ENCODE data around the gene PODXL2.
A peak's percentile ranks its signal among the peaks of the same experiment; 100 is the strongest.

Gene PODXL2

DNA sequence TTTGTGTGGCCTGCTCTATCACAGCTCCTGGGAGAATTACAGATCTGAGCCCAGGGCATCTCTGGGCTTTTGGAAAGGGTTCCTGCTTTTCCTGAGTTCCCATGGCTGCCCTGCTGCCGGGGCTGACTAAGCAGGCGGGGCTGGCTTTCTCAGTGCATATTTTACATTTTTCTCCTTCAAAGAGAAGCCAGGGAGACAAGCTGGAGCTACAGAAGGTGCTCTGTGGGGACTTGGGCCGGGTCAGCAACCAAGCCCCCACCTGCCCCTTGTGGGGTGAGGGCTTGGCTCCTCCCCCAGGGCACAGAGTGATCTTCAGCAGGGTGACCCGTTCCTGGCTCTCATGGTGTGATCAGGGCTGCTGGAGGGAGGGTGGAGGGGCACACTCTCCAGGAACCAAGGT lies 61.1 kb downstream of the PODXL2 start:
- Histone ChIP-seq H3K4me3 (ENCODE audit: severe bottlenecking) (no peak overlapping the region), H3K36me3 (ENCODE audit: low read depth) (no peaks in the 10 kb centered on the region), H3K27ac (ENCODE audit: poor library complexity, severe bottlenecking) (peak overlapping the region; percentile 91), H3K9me3 (ENCODE audit: severe bottlenecking) (no peaks in the 10 kb centered on the region), H3K4me1 (ENCODE audit: insufficient read depth, poor library complexity, severe bottlenecking) (peaks cover 15% of the 10 kb centered on the region), H3K27me3 (ENCODE audit: insufficient read depth, poor library complexity, severe bottlenecking) (no peaks in the 10 kb centered on the region)
- TF ChIP-seq, protein P1, sequence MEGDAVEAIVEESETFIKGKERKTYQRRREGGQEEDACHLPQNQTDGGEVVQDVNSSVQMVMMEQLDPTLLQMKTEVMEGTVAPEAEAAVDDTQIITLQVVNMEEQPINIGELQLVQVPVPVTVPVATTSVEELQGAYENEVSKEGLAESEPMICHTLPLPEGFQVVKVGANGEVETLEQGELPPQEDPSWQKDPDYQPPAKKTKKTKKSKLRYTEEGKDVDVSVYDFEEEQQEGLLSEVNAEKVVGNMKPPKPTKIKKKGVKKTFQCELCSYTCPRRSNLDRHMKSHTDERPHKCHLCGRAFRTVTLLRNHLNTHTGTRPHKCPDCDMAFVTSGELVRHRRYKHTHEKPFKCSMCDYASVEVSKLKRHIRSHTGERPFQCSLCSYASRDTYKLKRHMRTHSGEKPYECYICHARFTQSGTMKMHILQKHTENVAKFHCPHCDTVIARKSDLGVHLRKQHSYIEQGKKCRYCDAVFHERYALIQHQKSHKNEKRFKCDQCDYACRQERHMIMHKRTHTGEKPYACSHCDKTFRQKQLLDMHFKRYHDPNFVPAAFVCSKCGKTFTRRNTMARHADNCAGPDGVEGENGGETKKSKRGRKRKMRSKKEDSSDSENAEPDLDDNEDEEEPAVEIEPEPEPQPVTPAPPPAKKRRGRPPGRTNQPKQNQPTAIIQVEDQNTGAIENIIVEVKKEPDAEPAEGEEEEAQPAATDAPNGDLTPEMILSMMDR (IDR thresholded peaks at IDR 0.05; ENCODE audit: poor library complexity, severe bottlenecking) = no peak
- DNase-seq (ENCODE audit: low spot score) (peak; percentile 39), ATAC-seq (ENCODE audit: low read depth) (peak; percentile 73)

DNA sequence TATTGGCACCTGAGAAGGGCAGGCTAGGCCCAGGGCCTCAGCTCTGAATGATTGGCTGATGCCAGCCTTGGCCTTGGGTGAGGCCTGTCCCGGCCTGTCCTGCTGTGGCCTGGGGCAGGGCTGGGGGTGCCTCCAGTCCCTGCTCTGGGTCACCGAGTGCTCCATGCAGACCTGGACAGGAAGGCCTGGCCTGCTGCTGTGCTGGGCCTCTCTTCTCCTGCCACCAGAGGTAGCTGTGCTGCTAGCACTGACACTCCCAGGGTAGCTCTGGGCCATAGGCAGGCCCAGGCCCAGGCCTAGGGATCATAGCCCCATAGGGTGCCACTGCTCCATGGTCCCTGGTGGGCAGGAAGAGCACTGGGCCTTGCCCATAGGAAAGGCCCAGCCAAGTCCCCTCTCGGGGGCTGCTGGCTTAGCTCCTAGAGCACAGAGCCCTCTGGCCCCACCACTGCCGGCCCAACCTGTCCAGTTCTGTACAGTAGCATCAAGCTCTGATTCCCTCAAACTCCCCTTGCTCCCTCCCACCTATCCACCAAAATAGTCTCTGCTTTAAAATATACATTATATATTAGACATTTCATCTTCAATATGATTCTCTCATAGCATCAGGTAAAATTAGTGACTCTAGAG lies 62.0 kb downstream of the PODXL2 start:
- Histone ChIP-seq H3K9me3 (ENCODE audit: severe bottlenecking) (no peaks in the 10 kb centered on the region), H3K36me3 (ENCODE audit: low read depth) (no peaks in the 10 kb centered on the region), H3K27ac (ENCODE audit: poor library complexity, severe bottlenecking) (peak overlapping the region; percentile 91), H3K4me3 (ENCODE audit: severe bottlenecking) (no peak overlapping the region), H3K27me3 (ENCODE audit: insufficient read depth, poor library complexity, severe bottlenecking) (no peaks in the 10 kb centered on the region), H3K4me1 (ENCODE audit: insufficient read depth, poor library complexity, severe bottlenecking) (peaks cover 15% of the 10 kb centered on the region)
- TF ChIP-seq, protein P1 (IDR thresholded peaks at IDR 0.05; ENCODE audit: poor library complexity, severe bottlenecking) = peak; percentile 85
- ATAC-seq (ENCODE audit: low read depth) (peak; percentile 86), DNase-seq (ENCODE audit: low spot score) (peak; percentile 70)

DNA sequence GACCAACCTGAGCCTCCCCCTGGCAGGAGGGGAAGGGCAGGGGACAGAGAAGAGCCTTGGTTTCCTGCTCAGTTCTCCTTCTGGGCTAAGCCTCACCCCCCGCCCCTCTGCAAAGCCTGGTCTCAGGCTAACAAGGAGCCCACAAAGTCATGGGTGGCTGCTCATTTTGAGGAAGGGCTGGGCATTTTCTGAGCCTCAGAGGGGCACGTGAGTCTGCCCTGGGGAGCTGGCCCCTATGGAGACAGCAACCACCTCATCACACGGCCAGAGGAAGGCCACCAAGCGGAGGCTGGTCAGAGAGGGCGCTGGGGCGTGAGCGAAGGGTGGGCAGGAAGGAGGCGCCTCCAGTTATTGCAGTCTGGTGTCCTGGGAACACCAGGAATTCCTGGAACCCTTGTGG lies 62.5 kb downstream of the PODXL2 start:
- peak overlapping the region; percentile 91 for H3K27ac ChIP-seq (ENCODE audit: poor library complexity, severe bottlenecking)

DNA sequence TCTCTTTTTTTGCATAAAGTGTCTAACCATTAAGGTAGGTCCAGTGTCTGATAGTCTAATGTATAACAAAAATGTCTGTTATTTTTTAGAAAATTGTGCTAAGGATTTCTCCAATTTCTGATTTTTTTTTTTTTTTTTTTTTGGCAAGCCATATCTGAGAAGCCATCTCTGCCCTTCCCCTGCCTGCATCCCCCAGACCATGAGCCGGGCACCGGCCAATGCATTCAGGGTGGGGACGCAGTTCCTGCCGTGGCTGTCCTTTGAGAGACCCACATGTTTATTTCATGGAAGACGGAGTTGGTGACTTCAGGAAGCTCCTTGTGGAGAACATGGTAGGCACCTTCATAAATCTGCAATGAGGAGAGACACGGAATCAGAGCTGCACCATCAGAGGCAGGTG lies 63.0 kb downstream of the PODXL2 start:
- peaks cover 19% of the 10 kb centered on the region for H3K4me1 ChIP-seq (ENCODE audit: insufficient read depth, poor library complexity, severe bottlenecking)
- no peak for DNase-seq (ENCODE audit: low spot score)
- TF ChIP-seq, protein P1 (IDR thresholded peaks at IDR 0.05; ENCODE audit: poor library complexity, severe bottlenecking) = no peak

More for the DNA sequence above, 62.5 kb downstream of the PODXL2 start:
- no peaks in the 10 kb centered on the region for H3K27me3 ChIP-seq (ENCODE audit: insufficient read depth, poor library complexity, severe bottlenecking)
- ATAC-seq (ENCODE audit: low read depth) (no peak), DNase-seq (ENCODE audit: low spot score) (no peak)
- no peaks in the 10 kb centered on the region for H3K36me3 ChIP-seq (ENCODE audit: low read depth)
- TF ChIP-seq, protein P1 (IDR thresholded peaks at IDR 0.05; ENCODE audit: poor library complexity, severe bottlenecking) = no peak
- peaks cover 15% of the 10 kb centered on the region for H3K4me1 ChIP-seq (ENCODE audit: insufficient read depth, poor library complexity, severe bottlenecking)
- no peak overlapping the region for H3K4me3 ChIP-seq (ENCODE audit: severe bottlenecking)
- no peaks in the 10 kb centered on the region for H3K9me3 ChIP-seq (ENCODE audit: severe bottlenecking)

More for the DNA sequence above, 63.0 kb downstream of the PODXL2 start:
- ATAC-seq (ENCODE audit: low read depth) = no peak
- Histone ChIP-seq H3K27me3 (ENCODE audit: insufficient read depth, poor library complexity, severe bottlenecking) (no peaks in the 10 kb centered on the region), H3K36me3 (ENCODE audit: low read depth) (no peaks in the 10 kb centered on the region), H3K4me3 (ENCODE audit: severe bottlenecking) (no peak overlapping the region), H3K27ac (ENCODE audit: poor library complexity, severe bottlenecking) (peak overlapping the region; percentile 91), H3K9me3 (ENCODE audit: severe bottlenecking) (no peaks in the 10 kb centered on the region)

All from RWPE2 (cell line).